ENCODE results near the gene KBTBD13. TPM values are rescaled to one million over a fixed set of nuclear protein-coding genes. Genes with fewer than 3 reads are reported as not detected.
"Not testable (repeated sequence)": the region's sequence is repeated elsewhere in the genome, so short reads cannot be mapped to it uniquely, and the experiment has no call there.

KBTBD13 gene
- total RNA-seq, 2 experiments from 2014 or later = not detected

- H3K4me1 Mint-ChIP-seq = peaks cover 7% of the 10 kb centered on the region
- ChIA-PET POLR2A (no interaction called here), CTCF (no interaction called here)
- H3K27ac Mint-ChIP-seq = no peak overlapping the region
- intact Hi-C loops (cut with DNase I, micrococcal nuclease) = no loop called here
- no peaks in the 10 kb centered on the region for H3K9me3 Mint-ChIP-seq (ENCODE audit: low read depth)
- no peak overlapping the region for H3K4me3 Mint-ChIP-seq
- ATAC-seq = no peak
- no peaks in the 10 kb centered on the region for H3K27me3 Mint-ChIP-seq
- H3K36me3 Mint-ChIP-seq (ENCODE audit: low read depth) = no peaks in the 10 kb centered on the region
- no peak for DNase-seq
Observed at GRCh38 chr15:65037309-65037708, 39.2 kb upstream of the KBTBD13 start.

DNA sequence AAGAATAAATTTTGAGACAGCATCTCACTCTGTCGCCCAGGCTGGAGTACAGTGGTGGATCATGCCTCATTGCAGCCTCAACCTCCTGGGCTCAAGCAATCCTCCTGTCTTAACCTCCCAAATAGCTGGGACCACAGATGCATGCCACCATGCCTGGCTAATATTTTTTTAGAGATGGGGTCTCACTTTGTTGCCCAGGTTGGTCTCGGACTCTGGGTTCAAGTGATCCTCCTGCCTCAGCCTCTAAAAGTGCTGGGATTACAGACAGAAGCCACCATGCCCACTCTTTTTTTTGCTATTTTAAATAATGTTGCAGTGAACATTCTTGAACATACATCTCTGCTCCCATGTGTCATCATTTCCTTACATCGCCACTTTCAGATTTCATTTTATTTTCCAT, 38.1 kb upstream of the KBTBD13 start:
- ATAC-seq = no peak
- intact Hi-C loops (cut with DNase I, micrococcal nuclease) = no loop called here
- Mint-ChIP-seq H3K36me3 (ENCODE audit: low read depth) (no peaks in the 10 kb centered on the region), H3K9me3 (ENCODE audit: low read depth) (no peaks in the 10 kb centered on the region), H3K27me3 (no peaks in the 10 kb centered on the region), H3K27ac (no peak overlapping the region), H3K4me3 (no peak overlapping the region), H3K4me1 (peaks cover 3% of the 10 kb centered on the region)
- CTCF ChIA-PET = interaction anchor here (0.6 kb wide), 1 partner anchor 228 kb away, joined by 3 read pairs; no protein-coding TSS in a partner anchor
- POLR2A ChIA-PET = no interaction called here
- DNase-seq = no peak

DNA sequence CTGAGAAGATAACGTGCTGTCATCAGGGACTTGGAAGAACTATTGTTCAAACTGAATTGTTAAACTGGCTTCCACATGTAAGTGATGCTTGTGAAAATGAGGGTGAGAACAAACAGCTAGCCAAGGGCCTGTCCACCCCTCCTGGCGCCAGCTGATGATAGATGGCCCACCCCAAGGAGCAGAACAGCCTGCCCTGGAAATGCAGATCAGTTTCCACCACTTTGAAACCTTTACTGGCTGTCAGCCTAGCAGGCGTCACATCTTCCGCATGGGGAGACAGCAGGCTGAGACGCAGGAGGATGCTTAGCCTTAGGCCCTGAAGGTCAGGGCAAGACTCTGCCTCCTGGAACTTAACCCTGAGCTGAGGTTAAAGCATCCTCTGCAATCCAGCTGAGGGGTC, 37.7 kb upstream of the KBTBD13 start:
- DNase-seq (no peak), ATAC-seq (no peak)
- POLR2A ChIA-PET = no interaction called here
- no peaks in the 10 kb centered on the region for H3K36me3 Mint-ChIP-seq (ENCODE audit: low read depth)
- no peaks in the 10 kb centered on the region for H3K9me3 Mint-ChIP-seq (ENCODE audit: low read depth)
- H3K27me3 Mint-ChIP-seq = no peaks in the 10 kb centered on the region
- intact Hi-C loops (cut with DNase I, micrococcal nuclease) = no loop called here
- CTCF ChIA-PET = interaction anchor here (0.8 to 1.0 kb wide), 2 partner anchors 17 to 31 kb away, joined by 3 to 5 read pairs; no protein-coding TSS in a partner anchor
- H3K4me1 Mint-ChIP-seq = peaks cover under 1% of the 10 kb centered on the region
- no peak overlapping the region for H3K27ac Mint-ChIP-seq
- no peak overlapping the region for H3K4me3 Mint-ChIP-seq

DNA sequence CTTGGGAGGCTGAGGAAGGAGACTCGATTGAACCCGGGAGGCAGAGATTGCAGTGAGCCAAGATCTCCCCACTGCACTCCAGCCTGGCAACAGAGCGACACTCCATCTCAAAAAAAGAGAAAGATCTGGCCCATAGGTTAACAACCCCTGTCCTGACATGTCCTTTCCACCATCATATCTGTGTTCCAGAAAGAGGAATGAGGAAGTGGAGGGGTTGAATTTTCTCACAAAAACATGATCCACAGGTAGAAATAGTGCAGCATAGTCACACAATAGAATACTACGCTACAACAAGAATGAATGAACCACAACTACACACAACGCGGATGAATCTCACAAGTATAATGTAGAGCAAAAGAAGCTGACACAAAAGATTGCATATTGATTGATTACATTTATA, 36.1 kb upstream of the KBTBD13 start:
- H3K27ac Mint-ChIP-seq = no peak overlapping the region
- no peak overlapping the region for H3K4me3 Mint-ChIP-seq
- H3K36me3 Mint-ChIP-seq (ENCODE audit: low read depth) = no peaks in the 10 kb centered on the region
- H3K9me3 Mint-ChIP-seq (ENCODE audit: low read depth) = no peaks in the 10 kb centered on the region
- intact Hi-C loops (cut with DNase I, micrococcal nuclease) = no loop called here
- no peaks in the 10 kb centered on the region for H3K27me3 Mint-ChIP-seq
- peaks cover 5% of the 10 kb centered on the region for H3K4me1 Mint-ChIP-seq
- DNase-seq (no peak), ATAC-seq (no peak)
- ChIA-PET POLR2A (no interaction called here), CTCF (interaction anchor here (0.6 to 0.7 kb wide), 2 partner anchors 13 to 1518 kb away, joined by 3 to 5 read pairs; no protein-coding TSS in a partner anchor)

DNA sequence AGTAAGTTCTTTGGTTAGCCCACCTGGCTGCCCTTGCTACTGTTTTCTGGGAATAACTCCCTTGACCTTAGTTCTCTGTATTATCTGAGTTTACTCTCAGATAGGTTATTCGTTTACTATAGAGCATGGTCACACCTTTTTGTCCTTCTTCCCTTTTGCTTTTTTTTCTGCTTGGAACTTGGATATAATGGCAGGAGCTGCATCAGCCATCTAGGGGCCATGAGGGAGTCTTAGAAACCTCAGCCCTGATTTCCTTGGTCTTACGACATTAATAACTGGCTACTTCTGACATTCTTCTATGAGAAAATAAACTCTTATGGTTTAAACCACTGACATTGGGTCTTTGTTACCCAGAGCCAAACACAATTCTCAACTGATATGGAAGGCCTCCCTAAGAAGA, 34.8 kb upstream of the KBTBD13 start:
- intact Hi-C loops (cut with DNase I, micrococcal nuclease) = no loop called here
- Mint-ChIP-seq H3K27me3 (no peaks in the 10 kb centered on the region), H3K27ac (no peak overlapping the region), H3K9me3 (ENCODE audit: low read depth) (no peaks in the 10 kb centered on the region), H3K36me3 (ENCODE audit: low read depth) (no peaks in the 10 kb centered on the region), H3K4me1 (peaks cover 5% of the 10 kb centered on the region), H3K4me3 (no peak overlapping the region)
- ChIA-PET POLR2A (no interaction called here), CTCF (interaction anchor here (0.7 to 1.6 kb wide), 2 partner anchors 8 to 267 kb away, joined by 3 to 6 read pairs; no protein-coding TSS in a partner anchor)
- DNase-seq = no peak
- no peak for ATAC-seq

- no peaks in the 10 kb centered on the region for H3K36me3 Mint-ChIP-seq (ENCODE audit: low read depth)
- no peak overlapping the region for H3K27ac Mint-ChIP-seq
- peaks cover 2% of the 10 kb centered on the region for H3K27me3 Mint-ChIP-seq
- ATAC-seq (no peak), DNase-seq (no peak)
- intact Hi-C loops (cut with DNase I, micrococcal nuclease) = no loop called here
- H3K4me3 Mint-ChIP-seq = no peak overlapping the region
- ChIA-PET POLR2A (no interaction called here), CTCF (interaction anchor here (0.6 to 1.6 kb wide), 5 partner anchors 9 to 891 kb away, joined by 3 to 6 read pairs (median 3); no protein-coding TSS in a partner anchor)
- peaks cover 5% of the 10 kb centered on the region for H3K4me1 Mint-ChIP-seq
- no peaks in the 10 kb centered on the region for H3K9me3 Mint-ChIP-seq (ENCODE audit: low read depth)
Observed at GRCh38 chr15:65042776-65043327, 33.7 kb upstream of the KBTBD13 start.

GRCh38 chr15:65044218-65044617, 32.3 kb upstream of the KBTBD13 start:
- DNase-seq (peak; percentile 62), ATAC-seq (peak; percentile 90)
- H3K36me3 Mint-ChIP-seq (ENCODE audit: low read depth); H3K4me3 Mint-ChIP-seq; H3K27me3 Mint-ChIP-seq; intact Hi-C loops (cut with DNase I, micrococcal nuclease); H3K4me1 Mint-ChIP-seq; H3K27ac Mint-ChIP-seq; H3K9me3 Mint-ChIP-seq (ENCODE audit: low read depth): not testable (repeated sequence)
- CTCF ChIA-PET = interaction anchor here (0.6 to 1.5 kb wide), 3 partner anchors 11 to 47 kb away, joined by 3 to 6 read pairs (median 5); no protein-coding TSS in a partner anchor
- POLR2A ChIA-PET = interaction anchor here (0.5 kb wide), 1 partner anchor 873 kb away, joined by 3 read pairs; no protein-coding TSS in a partner anchor

- H3K9me3 Mint-ChIP-seq (ENCODE audit: low read depth) = no peaks in the 10 kb centered on the region
- no peak within 1 kb of the TSS for H3K27ac Mint-ChIP-seq
- no peaks in the 10 kb centered on the region for H3K36me3 Mint-ChIP-seq (ENCODE audit: low read depth)
- H3K4me3 Mint-ChIP-seq = no peak within 1 kb of the TSS
- DNase-seq (no peak), ATAC-seq (no peak)
- ChIA-PET POLR2A (no interaction called here), CTCF (interaction anchor here (0.6 to 1.5 kb wide), 3 partner anchors 11 to 48 kb away, joined by 3 to 6 read pairs (median 5); no protein-coding TSS in a partner anchor)
- peaks cover 2% of the 10 kb centered on the region for H3K27me3 Mint-ChIP-seq
- H3K4me1 Mint-ChIP-seq = peaks cover 14% of the 10 kb centered on the region
- intact Hi-C loops (cut with DNase I, micrococcal nuclease) = no loop called here
Observed at GRCh38 chr15:65044724-65045481, 31.6 kb upstream of the KBTBD13 start, which contains the start of gene SLC51B. TSS of gene SLC51B (plus strand) at chr15:65045387. CDS start at chr15:65050005, 4,618 bp downstream.

DNA sequence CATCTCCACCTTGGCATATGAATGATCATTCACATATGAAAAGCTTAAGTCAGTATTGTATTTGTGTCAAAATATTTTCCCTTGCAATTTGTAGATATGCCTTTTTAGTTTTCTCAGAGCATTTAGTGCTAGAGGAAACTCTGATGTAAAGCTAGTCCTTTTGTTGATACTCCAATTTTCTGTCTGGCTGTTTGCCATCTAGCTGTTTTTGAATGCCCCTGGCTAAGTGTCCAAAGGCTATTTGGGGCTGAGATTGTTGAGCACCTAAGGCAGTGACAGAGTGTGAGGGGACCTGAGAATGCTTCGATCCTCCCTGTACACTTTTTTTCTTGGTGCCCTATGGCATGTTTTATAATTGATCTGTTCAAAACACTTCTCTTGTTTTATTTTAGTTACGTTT, 28.3 kb upstream of the KBTBD13 start:
- Mint-ChIP-seq H3K27me3 (peaks cover 2% of the 10 kb centered on the region), H3K36me3 (ENCODE audit: low read depth) (no peaks in the 10 kb centered on the region), H3K4me1 (peaks cover 21% of the 10 kb centered on the region), H3K9me3 (ENCODE audit: low read depth) (no peaks in the 10 kb centered on the region), H3K4me3 (no peak overlapping the region), H3K27ac (no peak overlapping the region)
- ChIA-PET CTCF (interaction anchor here (1.3 to 2.9 kb wide), 2 partner anchors 14 to 56 kb away, joined by 3 to 10 read pairs; no protein-coding TSS in a partner anchor), POLR2A (interaction anchor here (0.6 kb wide), 1 partner anchor 383 kb away, joined by 3 read pairs; no protein-coding TSS in a partner anchor)
- DNase-seq (no peak), ATAC-seq (no peak)
- intact Hi-C loops (cut with DNase I, micrococcal nuclease) = no loop called here

- Mint-ChIP-seq H3K27ac (no peak overlapping the region), H3K9me3 (ENCODE audit: low read depth) (no peaks in the 10 kb centered on the region), H3K36me3 (ENCODE audit: low read depth) (no peaks in the 10 kb centered on the region), H3K27me3 (peaks cover 2% of the 10 kb centered on the region), H3K4me1 (peaks cover 16% of the 10 kb centered on the region), H3K4me3 (peak overlapping the region; percentile 8)
- intact Hi-C loops (cut with DNase I, micrococcal nuclease) = loop anchor here in 1 of 2 experiments (1.0 kb wide), 2 partner anchors 20 to 225 kb away; partner anchors contain the start of gene MTFMT
- ChIA-PET POLR2A (no interaction called here), CTCF (interaction anchor here (0.7 kb wide), 1 partner anchor 35 kb away, joined by 3 read pairs; no protein-coding TSS in a partner anchor)
- ATAC-seq (peak; percentile 98), DNase-seq (peak; percentile 94)
Observed at GRCh38 chr15:65049418-65049840, 27.1 kb upstream of the KBTBD13 start.

DNA sequence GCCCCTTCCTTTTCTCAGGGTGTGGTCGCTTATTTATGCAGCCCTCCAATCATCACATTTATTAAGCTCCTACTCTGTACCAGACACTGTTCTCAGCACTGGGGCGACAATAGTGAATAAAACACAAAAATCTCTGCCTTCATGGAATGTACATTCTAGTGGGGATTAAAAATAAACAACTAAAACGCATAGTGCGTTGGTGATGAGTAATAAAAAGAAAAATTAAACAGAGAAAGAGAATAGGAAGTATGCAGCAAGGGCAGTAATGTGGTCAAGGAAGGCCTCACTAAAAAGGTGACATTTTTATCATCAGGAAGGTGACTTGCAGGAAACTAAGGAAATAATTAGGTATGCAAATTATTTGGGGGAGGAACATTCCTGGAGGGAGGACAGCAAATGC, 26.3 kb upstream of the KBTBD13 start:
- CTCF ChIA-PET = no interaction called here
- ATAC-seq = no peak
- intact Hi-C loops (cut with DNase I, micrococcal nuclease) = loop anchor here (5.0 kb wide), 2 partner anchors 52 to 337 kb away; no protein-coding TSS in a partner anchor
- peaks cover 2% of the 10 kb centered on the region for H3K27me3 Mint-ChIP-seq
- H3K4me3 Mint-ChIP-seq = no peak overlapping the region
- H3K9me3 Mint-ChIP-seq (ENCODE audit: low read depth) = no peaks in the 10 kb centered on the region
- H3K4me1 Mint-ChIP-seq = peaks cover 16% of the 10 kb centered on the region
- DNase-seq = no peak
- POLR2A ChIA-PET = no interaction called here
- H3K27ac Mint-ChIP-seq = no peak overlapping the region
- no peaks in the 10 kb centered on the region for H3K36me3 Mint-ChIP-seq (ENCODE audit: low read depth)
